HepG2 (cell line): ENCODE results near the gene ZNF526. TPM values are rescaled to one million over a fixed set of nuclear protein-coding genes. Genes with fewer than 3 reads are reported as not detected.

Experiments used
- AKAP8 ChIP-seq: sonication (generic); formaldehyde crosslinking; IDR thresholded peaks from 2 replicates; pipeline ENCODE4 v1.5.1; 2020; ENCODE audit warnings: mild to moderate bottlenecking, missing genetic modification reagents
- HDAC1 ChIP-seq: sonication (generic); formaldehyde crosslinking; IDR thresholded peaks from 2 replicates; pipeline ENCODE4 v1.5.1; 2020; ENCODE audit warnings: mild to moderate bottlenecking, missing genetic modification reagents
- HNRNPL ChIP-seq: fragments of 200-400 bp; formaldehyde crosslinking; IDR thresholded peaks from 2 replicates; pipeline ENCODE4 v1.6.1; 2017; ENCODE audit warnings: mild to moderate bottlenecking, low read depth, low read length
- HOXA3 ChIP-seq: sonication (generic); formaldehyde crosslinking; IDR thresholded peaks from 2 replicates; pipeline ENCODE4 v1.5.0; 2020; ENCODE audit warnings: missing genetic modification reagents
- KLF15 ChIP-seq: sonication (generic); formaldehyde crosslinking; IDR thresholded peaks from 2 replicates; pipeline ENCODE4 v1.8.1; 2023; ENCODE audit warnings: borderline replicate concordance, mild to moderate bottlenecking, inconsistent platforms, missing genetic modification reagents, mixed read lengths
- NFIC ChIP-seq: IDR thresholded peaks from 2 replicates; pipeline ENCODE4 v1.6.1; 2012; ENCODE audit warnings: mild to moderate bottlenecking, low read length, inconsistent platforms
- PLRG1 ChIP-seq: fragments of 450-650 bp; conservative IDR thresholded peaks from 2 replicates; pipeline ENCODE4 v1.6.1; 2016
- U2AF1 ChIP-seq: fragments of 200-400 bp; formaldehyde crosslinking; optimal IDR thresholded peaks from 2 replicates; pipeline ENCODE3; 2017; ENCODE audit warnings: mild to moderate bottlenecking, low read depth, low read length
- YEATS4 ChIP-seq: sonication (generic); formaldehyde crosslinking; IDR thresholded peaks from 2 replicates; pipeline ENCODE4 v1.4.0; 2020; ENCODE audit warnings: missing genetic modification reagents, borderline replicate concordance
- ZFP90 ChIP-seq: sonication (generic); formaldehyde crosslinking; IDR thresholded peaks from 2 replicates; pipeline ENCODE4 v1.8.0; 2022; ENCODE audit warnings: missing genetic modification reagents, mild to moderate bottlenecking, inconsistent platforms, borderline replicate concordance
- ZNF24 ChIP-seq: fragments of 450-650 bp; IDR thresholded peaks from 2 replicates; pipeline ENCODE4 v1.6.1; 2017; ENCODE audit warnings: antibody characterized with exemption, mild to moderate bottlenecking
- ZNF354B ChIP-seq: sonication (generic); formaldehyde crosslinking; IDR thresholded peaks from 2 replicates; pipeline ENCODE4 v1.8.0; 2022; ENCODE audit warnings: mild to moderate bottlenecking, missing genetic modification reagents
- ZNF557 ChIP-seq: sonication (generic); formaldehyde crosslinking; IDR thresholded peaks from 2 replicates; pipeline ENCODE4 v1.4.0; 2020; ENCODE audit warnings: missing genetic modification reagents
- ZNF776 ChIP-seq: sonication (generic); formaldehyde crosslinking; IDR thresholded peaks from 2 replicates; pipeline ENCODE4 v1.4.0; 2020; ENCODE audit warnings: mild to moderate bottlenecking, missing genetic modification reagents
- polyA plus RNA-seq, 8 experiments: library from polyadenylated mRNA; depleted of rRNA in 3 of 8; stranded (reverse) in 7 of 8; unstranded in 1 of 8; fragments of >200 nt; fragmentation: Illumina TruSeq in 4 of 8; extraction: Trizol in 4 of 8; gene quantifications; 2 replicates each; pipeline versions ENCODE4 v1.2.1 to v1.2.3, GENCODE V29; 2011 to 2016; ENCODE audit warnings: low read depth in 4 of 8, missing spikeins in 1 of 8, mixed read lengths in 1 of 8; ENCODE audit not compliant: insufficient read depth in 1 of 8
- total RNA-seq, 5 experiments: library from RNA; depleted of rRNA; stranded (reverse); fragments of >200 nt; fragmentation: Illumina TruSeq; extraction: Trizol; gene quantifications; 2 replicates each; pipeline ENCODE4 v1.2.3, GENCODE V29; 2016; ENCODE audit warnings: low read depth in 1 of 5
- TF ChIP-seq, protein P1 (sequence below): sonication (generic); formaldehyde crosslinking; IDR thresholded peaks from 2 replicates; pipeline ENCODE4 v1.4.0; 2020; ENCODE audit warnings: missing genetic modification reagents
- TF ChIP-seq, protein P2 (sequence below): sonication (generic); formaldehyde crosslinking; IDR thresholded peaks from 2 replicates; pipeline ENCODE4 v1.4.0; 2020; ENCODE audit warnings: missing genetic modification reagents, mild to moderate bottlenecking, borderline replicate concordance
- TF ChIP-seq, protein P3 (sequence below): IDR thresholded peaks from 2 replicates; pipeline ENCODE4 v1.6.1; 2016; ENCODE audit warnings: missing genetic modification reagents, missing compliant biosample characterization
- TF ChIP-seq, protein P4 (sequence below): fragments of 450-650 bp; IDR thresholded peaks from 2 replicates; pipeline ENCODE4 v1.6.1; 2017
- TF ChIP-seq, protein P5 (sequence below): sonication (generic); formaldehyde crosslinking; conservative IDR thresholded peaks from 2 replicates; pipeline ENCODE4 v1.8.0; 2022; ENCODE audit warnings: missing genetic modification reagents
- TF ChIP-seq, protein P6 (sequence below): sonication (generic); formaldehyde crosslinking; IDR thresholded peaks from 2 replicates; pipeline ENCODE4 v1.8.1; 2022; ENCODE audit warnings: low read depth, mild to moderate bottlenecking, missing genetic modification reagents

Gene ZNF526
- total and polyA plus RNA-seq, 2 of the 13 experiments (the other 11 are each of a cell fraction or from before 2014, with no cell fraction given): 3.3 to 8.4 TPM

DNA sequence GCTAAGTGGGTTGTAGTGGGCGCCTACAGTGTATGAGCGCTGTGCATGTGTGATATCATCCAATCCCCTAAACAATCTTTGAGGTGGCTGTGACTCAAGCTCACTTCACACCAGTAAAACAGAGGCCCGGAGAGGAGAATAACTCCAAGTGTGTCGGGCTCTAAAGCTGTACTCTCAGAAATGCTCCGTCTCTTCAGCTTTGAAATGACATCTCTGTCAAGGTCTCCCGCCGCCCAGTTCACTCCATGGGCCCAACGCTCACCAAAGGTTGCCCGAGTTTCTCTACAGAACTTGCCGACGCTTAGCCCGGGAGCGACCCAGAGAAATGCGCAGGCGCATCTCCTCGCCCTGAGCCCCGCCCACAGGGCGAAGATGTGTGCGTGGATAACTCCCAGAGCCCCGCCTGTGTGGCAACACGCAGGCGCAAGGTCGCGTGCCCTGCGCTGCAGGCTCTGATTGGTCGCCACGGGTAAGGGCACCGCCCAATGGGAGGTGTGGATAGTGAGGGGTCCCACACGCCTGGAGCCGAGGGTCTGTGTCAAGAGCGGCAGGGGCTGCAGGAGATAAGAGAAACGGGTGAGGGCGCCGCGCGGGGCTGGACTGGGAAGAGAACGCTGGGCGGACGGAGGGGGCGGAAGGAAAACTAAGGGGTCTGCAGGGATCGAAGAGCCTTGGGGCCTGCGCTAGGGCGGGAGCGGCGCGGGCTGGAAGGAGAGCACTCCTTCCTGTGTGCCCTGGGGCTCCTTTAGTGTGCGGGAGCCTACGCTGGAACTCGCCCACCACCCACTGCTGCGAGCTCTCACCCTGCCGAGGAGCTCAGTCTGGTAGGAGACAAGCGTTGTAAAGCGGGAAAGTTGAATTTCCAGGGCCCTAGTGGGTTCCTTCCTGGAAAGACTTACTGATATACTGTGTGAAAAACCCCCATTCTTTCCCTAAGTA, at the start of gene ZNF526 (continued):
- TF ChIP-seq, protein P1, sequence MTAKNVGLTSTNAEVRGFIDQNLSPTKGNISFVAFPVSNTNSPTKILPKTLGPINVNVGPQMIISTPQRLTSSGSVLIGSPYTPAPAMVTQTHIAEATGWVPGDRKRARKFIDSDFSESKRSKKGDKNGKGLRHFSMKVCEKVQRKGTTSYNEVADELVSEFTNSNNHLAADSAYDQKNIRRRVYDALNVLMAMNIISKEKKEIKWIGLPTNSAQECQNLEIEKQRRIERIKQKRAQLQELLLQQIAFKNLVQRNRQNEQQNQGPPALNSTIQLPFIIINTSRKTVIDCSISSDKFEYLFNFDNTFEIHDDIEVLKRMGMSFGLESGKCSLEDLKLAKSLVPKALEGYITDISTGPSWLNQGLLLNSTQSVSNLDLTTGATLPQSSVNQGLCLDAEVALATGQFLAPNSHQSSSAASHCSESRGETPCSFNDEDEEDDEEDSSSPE: peak; percentile 38; the same call in 1 of the 2 replicates
- TF ChIP-seq, protein P2, sequence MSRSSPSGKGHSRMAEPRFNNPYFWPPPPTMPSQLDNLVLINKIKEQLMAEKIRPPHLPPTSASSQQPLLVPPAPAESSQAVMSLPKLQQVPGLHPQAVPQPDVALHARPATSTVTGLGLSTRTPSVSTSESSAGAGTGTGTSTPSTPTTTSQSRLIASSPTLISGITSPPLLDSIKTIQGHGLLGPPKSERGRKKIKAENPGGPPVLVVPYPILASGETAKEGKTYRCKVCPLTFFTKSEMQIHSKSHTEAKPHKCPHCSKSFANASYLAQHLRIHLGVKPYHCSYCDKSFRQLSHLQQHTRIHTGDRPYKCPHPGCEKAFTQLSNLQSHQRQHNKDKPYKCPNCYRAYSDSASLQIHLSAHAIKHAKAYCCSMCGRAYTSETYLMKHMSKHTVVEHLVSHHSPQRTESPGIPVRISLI (CRISPR knock-in tag): no peak
- TF ChIP-seq PLRG1 (no peak), HOXA3 (CRISPR knock-in tag) (peak; percentile 74; the same call in 1 of the 2 replicates), NFIC (no peak), ZNF354B (CRISPR knock-in tag) (no peak), YEATS4 (peak; percentile 83; the same call in 1 of the 2 replicates), HDAC1 (CRISPR knock-in tag) (peak; percentile 89), ZNF557 (CRISPR knock-in tag) (no peak), HNRNPL (0 out of 2 replicates have a peak, but pooled peaks have one; percentile 52), ZNF776 (CRISPR knock-in tag) (no peak), U2AF1 (no peak), KLF15 (CRISPR knock-in tag) (no peak), ZNF24 (no peak), ZFP90 (CRISPR knock-in tag) (0 out of 2 replicates have a peak, but pooled peaks have one; percentile 39), AKAP8 (CRISPR knock-in tag) (no peak)
- TF ChIP-seq, protein P3, sequence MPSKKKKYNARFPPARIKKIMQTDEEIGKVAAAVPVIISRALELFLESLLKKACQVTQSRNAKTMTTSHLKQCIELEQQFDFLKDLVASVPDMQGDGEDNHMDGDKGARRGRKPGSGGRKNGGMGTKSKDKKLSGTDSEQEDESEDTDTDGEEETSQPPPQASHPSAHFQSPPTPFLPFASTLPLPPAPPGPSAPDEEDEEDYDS (CRISPR knock-in tag): peak; percentile 92
- TF ChIP-seq, protein P4, sequence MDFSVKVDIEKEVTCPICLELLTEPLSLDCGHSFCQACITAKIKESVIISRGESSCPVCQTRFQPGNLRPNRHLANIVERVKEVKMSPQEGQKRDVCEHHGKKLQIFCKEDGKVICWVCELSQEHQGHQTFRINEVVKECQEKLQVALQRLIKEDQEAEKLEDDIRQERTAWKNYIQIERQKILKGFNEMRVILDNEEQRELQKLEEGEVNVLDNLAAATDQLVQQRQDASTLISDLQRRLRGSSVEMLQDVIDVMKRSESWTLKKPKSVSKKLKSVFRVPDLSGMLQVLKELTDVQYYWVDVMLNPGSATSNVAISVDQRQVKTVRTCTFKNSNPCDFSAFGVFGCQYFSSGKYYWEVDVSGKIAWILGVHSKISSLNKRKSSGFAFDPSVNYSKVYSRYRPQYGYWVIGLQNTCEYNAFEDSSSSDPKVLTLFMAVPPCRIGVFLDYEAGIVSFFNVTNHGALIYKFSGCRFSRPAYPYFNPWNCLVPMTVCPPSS: no peak
- TF ChIP-seq, protein P5, sequence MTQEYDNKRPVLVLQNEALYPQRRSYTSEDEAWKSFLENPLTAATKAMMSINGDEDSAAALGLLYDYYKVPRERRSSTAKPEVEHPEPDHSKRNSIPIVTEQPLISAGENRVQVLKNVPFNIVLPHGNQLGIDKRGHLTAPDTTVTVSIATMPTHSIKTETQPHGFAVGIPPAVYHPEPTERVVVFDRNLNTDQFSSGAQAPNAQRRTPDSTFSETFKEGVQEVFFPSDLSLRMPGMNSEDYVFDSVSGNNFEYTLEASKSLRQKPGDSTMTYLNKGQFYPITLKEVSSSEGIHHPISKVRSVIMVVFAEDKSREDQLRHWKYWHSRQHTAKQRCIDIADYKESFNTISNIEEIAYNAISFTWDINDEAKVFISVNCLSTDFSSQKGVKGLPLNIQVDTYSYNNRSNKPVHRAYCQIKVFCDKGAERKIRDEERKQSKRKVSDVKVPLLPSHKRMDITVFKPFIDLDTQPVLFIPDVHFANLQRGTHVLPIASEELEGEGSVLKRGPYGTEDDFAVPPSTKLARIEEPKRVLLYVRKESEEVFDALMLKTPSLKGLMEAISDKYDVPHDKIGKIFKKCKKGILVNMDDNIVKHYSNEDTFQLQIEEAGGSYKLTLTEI (CRISPR knock-in tag): no peak
- TF ChIP-seq, protein P6, sequence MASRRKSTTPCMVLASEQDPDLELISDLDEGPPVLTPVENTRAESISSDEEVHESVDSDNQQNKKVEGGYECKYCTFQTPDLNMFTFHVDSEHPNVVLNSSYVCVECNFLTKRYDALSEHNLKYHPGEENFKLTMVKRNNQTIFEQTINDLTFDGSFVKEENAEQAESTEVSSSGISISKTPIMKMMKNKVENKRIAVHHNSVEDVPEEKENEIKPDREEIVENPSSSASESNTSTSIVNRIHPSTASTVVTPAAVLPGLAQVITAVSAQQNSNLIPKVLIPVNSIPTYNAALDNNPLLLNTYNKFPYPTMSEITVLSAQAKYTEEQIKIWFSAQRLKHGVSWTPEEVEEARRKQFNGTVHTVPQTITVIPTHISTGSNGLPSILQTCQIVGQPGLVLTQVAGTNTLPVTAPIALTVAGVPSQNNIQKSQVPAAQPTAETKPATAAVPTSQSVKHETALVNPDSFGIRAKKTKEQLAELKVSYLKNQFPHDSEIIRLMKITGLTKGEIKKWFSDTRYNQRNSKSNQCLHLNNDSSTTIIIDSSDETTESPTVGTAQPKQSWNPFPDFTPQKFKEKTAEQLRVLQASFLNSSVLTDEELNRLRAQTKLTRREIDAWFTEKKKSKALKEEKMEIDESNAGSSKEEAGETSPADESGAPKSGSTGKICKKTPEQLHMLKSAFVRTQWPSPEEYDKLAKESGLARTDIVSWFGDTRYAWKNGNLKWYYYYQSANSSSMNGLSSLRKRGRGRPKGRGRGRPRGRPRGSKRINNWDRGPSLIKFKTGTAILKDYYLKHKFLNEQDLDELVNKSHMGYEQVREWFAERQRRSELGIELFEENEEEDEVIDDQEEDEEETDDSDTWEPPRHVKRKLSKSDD (CRISPR knock-in tag): no peak
